A549 (cell line): ENCODE measurements around the gene MTX2.

Experiments
- CBX2 ChIP-seq: fragments of 200-600 bp; sonication (generic); IDR thresholded peaks from 2 replicates; pipeline ENCODE4 v1.6.1; 2016; ENCODE audit warnings: low read depth, mild to moderate bottlenecking, borderline replicate concordance
- ELK1 ChIP-seq: fragments of 150-350 bp; IDR thresholded peaks from 2 replicates; pipeline ENCODE4 v1.6.1; 2014; ENCODE audit warnings: low read depth, mild to moderate bottlenecking, low read length
- FOSB ChIP-seq: fragments of 250-450 bp; sonication (Bioruptor Pico); IDR thresholded peaks from 2 replicates; pipeline ENCODE4 v1.5.0; 2020; ENCODE audit warnings: mild to moderate bottlenecking, moderate library complexity
- MAFK ChIP-seq: fragments of 450-650 bp; IDR thresholded peaks from 2 replicates; pipeline ENCODE4 v1.6.1; 2014; ENCODE audit not compliant: partially characterized antibody
- NR3C1 ChIP-seq: fragments of >200 bp; sonication (Bioruptor Twin); formaldehyde crosslinking; IDR thresholded peaks from 3 replicates; pipeline ENCODE4 v1.6.1; 2017
- POLR2A ChIP-seq: IDR thresholded peaks from 2 replicates; pipeline ENCODE4 v1.6.1; 2012; ENCODE audit warnings: mild to moderate bottlenecking, low read length
- RARB ChIP-seq: fragments of 250-450 bp; sonication (Bioruptor Pico); IDR thresholded peaks from 2 replicates; pipeline ENCODE4 v1.8.0; 2021; ENCODE audit warnings: mild to moderate bottlenecking, moderate library complexity
- RNF2 ChIP-seq: fragments of 200-600 bp; sonication (generic); IDR thresholded peaks from 2 replicates; pipeline ENCODE4 v1.6.1; 2016; ENCODE audit warnings: low read depth, mild to moderate bottlenecking, antibody characterized with exemption, moderate library complexity, borderline replicate concordance
- USF2 ChIP-seq: fragments of 450-650 bp; IDR thresholded peaks from 2 replicates; pipeline ENCODE4 v1.6.1; 2014; ENCODE audit warnings: antibody characterized with exemption
- TF ChIP-seq, protein P1 (sequence below): fragments of >200 bp; sonication (Bioruptor Twin); formaldehyde crosslinking; IDR thresholded peaks from 3 replicates; pipeline ENCODE4 v1.5.1; 2016

DNA sequence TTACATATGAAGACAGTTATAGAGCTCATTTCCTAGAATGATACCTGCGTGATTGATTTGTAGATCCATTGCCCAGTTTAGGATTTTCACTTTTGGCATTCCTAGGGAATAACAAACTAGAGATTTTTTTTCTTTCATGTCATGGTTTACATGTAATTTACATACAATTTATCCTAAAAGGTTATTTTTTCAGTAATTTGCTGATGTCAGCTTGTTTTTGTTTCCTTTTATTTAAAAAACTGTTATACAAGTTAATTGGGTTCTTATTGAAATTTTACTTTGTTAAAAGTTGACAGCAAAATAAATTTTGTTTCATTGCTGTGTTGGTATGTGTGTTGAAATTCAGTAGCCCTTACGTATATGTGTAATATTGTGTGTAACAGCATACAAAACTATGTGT is 23.4 kb downstream of the MTX2 start:
- TF ChIP-seq USF2 (no peak), FOSB (CRISPR knock-in tag) (no peak), ELK1 (no peak), RARB (CRISPR knock-in tag) (no peak), POLR2A (no peak), RNF2 (no peak), CBX2 (no peak), NR3C1 (no peak), MAFK (peak; percentile 97)
- TF ChIP-seq, protein P1, sequence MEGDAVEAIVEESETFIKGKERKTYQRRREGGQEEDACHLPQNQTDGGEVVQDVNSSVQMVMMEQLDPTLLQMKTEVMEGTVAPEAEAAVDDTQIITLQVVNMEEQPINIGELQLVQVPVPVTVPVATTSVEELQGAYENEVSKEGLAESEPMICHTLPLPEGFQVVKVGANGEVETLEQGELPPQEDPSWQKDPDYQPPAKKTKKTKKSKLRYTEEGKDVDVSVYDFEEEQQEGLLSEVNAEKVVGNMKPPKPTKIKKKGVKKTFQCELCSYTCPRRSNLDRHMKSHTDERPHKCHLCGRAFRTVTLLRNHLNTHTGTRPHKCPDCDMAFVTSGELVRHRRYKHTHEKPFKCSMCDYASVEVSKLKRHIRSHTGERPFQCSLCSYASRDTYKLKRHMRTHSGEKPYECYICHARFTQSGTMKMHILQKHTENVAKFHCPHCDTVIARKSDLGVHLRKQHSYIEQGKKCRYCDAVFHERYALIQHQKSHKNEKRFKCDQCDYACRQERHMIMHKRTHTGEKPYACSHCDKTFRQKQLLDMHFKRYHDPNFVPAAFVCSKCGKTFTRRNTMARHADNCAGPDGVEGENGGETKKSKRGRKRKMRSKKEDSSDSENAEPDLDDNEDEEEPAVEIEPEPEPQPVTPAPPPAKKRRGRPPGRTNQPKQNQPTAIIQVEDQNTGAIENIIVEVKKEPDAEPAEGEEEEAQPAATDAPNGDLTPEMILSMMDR: no peak
